Measurements from ENCODE around the gene GSTT2.
"Not testable (repeated sequence)": the region's sequence is repeated elsewhere in the genome, so short reads cannot be mapped to it uniquely, and the experiment has no call there.

DNA sequence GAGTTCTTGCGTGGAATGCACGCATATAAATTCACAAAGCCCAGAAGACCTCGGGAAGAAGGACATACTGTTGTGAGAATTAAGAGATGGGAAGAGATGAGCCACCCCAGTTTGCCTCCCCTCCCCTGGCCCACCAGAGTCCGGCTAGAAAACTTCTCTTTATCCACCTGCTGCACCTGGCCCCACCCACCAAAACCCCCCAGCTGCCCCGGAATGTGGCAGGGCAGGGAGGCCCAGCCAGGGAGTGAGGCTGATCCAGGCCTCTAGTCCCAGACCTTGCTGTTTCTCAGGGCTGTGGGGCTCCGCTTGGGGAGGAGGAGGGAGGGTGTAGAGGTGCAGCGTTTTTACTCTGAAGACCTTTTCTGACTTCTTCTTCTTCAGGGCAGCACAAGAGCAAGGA lies 633 bp downstream of the GSTT2 start:
- TF ChIP-seq, protein P1, sequence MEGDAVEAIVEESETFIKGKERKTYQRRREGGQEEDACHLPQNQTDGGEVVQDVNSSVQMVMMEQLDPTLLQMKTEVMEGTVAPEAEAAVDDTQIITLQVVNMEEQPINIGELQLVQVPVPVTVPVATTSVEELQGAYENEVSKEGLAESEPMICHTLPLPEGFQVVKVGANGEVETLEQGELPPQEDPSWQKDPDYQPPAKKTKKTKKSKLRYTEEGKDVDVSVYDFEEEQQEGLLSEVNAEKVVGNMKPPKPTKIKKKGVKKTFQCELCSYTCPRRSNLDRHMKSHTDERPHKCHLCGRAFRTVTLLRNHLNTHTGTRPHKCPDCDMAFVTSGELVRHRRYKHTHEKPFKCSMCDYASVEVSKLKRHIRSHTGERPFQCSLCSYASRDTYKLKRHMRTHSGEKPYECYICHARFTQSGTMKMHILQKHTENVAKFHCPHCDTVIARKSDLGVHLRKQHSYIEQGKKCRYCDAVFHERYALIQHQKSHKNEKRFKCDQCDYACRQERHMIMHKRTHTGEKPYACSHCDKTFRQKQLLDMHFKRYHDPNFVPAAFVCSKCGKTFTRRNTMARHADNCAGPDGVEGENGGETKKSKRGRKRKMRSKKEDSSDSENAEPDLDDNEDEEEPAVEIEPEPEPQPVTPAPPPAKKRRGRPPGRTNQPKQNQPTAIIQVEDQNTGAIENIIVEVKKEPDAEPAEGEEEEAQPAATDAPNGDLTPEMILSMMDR (conservative IDR thresholded peaks at IDR 0.05; ENCODE audit: low read depth, low read length), result not testable (repeated sequence)
- not testable (repeated sequence) for TF ChIP-seq EZH2 (IDR thresholded peaks at IDR 0.05; ENCODE audit: borderline replicate concordance, low read depth, low read length, poor library complexity, severe bottlenecking)
